Right cardiac atrium (tissue), 5 donors: ENCODE results near the gene REX1BD. TPM values are rescaled to one million over a fixed set of nuclear protein-coding genes. Genes with fewer than 3 reads are reported as not detected.

Experiments
- ATAC-seq, 2 donors: fragments of 200-7000 bp; cut with Tn5 transposase; one replicate each; pipeline versions ENCODE4 v1.8.0 to v1.9.1; 2020; ENCODE audit warnings: moderate library complexity in 2 of 2, mild to moderate bottlenecking in 1 of 2
- DNase-seq, 3 donors: peaks; one replicate each; pipeline ENCODE4 v3.0.0-alpha.2; 2020
- H3K27ac ChIP-seq: one replicate; pipeline ENCODE4 v1.5.1; 2013; ENCODE audit warnings: mild to moderate bottlenecking, low read length, control low read depth, moderate library complexity
- H3K27me3 ChIP-seq: one replicate; pipeline ENCODE4 v1.6.1; 2013; ENCODE audit not compliant: control insufficient read depth, insufficient read depth
- H3K4me1 ChIP-seq: one replicate; pipeline ENCODE4 v1.6.1; 2013; ENCODE audit warnings: low read length; ENCODE audit not compliant: control insufficient read depth, insufficient read depth
- H3K4me3 ChIP-seq: one replicate; pipeline ENCODE4 v1.5.1; 2013; ENCODE audit warnings: low read length, control low read depth
- H3K9me3 ChIP-seq: one replicate; pipeline ENCODE4 v1.6.1; 2013; ENCODE audit warnings: low read length; ENCODE audit not compliant: control insufficient read depth
- WGBS: extraction: QIAGEN DNeasy Blood & Tissue Kit; methylation state at CpG from one replicate; pipeline ENCODE4 v1.1.7; 2013; 5-methylcytosine and 5-hydroxymethylcytosine counted together
- intact Hi-C, 4 donors: fragments of 100-400 bp; cut with DNase I; formaldehyde crosslinking; loops; one replicate each; pipeline versions ENCODE4 v1.11.0 to v1.14.0; 2022 to 2023
- polyA plus RNA-seq: library from polyadenylated mRNA; stranded (reverse); fragments of 200-250 nt; gene quantifications from one replicate; pipeline ENCODE4 v1.2.3, GENCODE V29; 2013
- total RNA-seq, 4 donors: library from RNA; stranded (reverse); fragmentation: NEBNext Ultra II Directional; extraction: Animal tissue kit (Norgen Biotek cat#: 25700); gene quantifications; one replicate each; pipeline ENCODE4 v1.2.1, GENCODE V29; 2021
- donor health status: healthy with polysubstance abuse.
- donor health status: DM: no; HTN: yes; CAD: no.
- donor health status: DM: no; HTN: no; CAD: no.
- donor health status: DM: no; HTN: yes; CAD: no; lungs with severe emphysema.
- donor health status: DM: yes; HTN: yes; CAD: no.

Gene REX1BD
- total and polyA plus RNA-seq, 5 donors: 71.0 to 99.9 (median 81.2) TPM

DNA sequence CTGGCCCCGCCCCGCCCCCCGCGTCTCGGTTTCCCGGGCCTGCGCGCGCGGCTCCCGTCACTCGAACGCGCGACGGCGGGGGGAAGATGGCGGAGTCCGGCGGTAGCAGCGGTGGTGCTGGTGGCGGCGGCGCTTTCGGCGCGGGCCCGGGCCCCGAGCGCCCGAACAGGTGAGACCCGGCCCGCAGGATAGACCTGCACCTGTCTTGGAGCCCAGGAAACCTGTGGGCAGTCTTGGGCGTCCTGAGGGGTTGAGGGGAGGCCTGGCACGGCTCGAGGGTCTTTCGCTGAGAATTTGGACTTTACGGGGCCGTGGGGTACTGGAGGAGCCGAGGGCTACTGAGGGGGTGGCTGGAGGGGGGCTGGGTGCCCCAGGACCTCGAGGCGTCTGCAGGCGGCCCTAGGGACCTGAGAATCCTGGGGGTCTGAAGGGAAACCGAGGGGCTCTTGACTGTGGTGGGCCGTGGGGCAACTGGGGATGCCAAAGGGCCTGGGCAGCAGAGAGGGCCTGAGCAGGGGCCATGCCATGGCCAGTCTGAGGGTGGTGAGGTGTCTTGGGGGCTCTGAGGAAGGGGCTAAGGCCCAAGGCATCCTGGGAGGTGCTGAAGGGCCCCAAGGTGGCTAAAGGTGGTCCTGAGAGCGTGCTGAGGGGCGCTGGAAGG is 48.5 kb downstream of the REX1BD start, which contains the start of gene KLHL26:
Gene KLHL26 (plus strand): TSS at position 60 of the 661 bp plus-strand sequence. CDS start 27 bp downstream, at position 87.
- H3K27ac ChIP-seq: peak within 1 kb of the TSS; percentile 55
- H3K27me3 ChIP-seq: no peaks in the 10 kb centered on the region
- 7% methylated on average over 47 of the region's 47 CpGs for WGBS
- H3K4me3 ChIP-seq: peak within 1 kb of the TSS; percentile 75
- no peaks in the 10 kb centered on the region for H3K9me3 ChIP-seq
- peak; percentile 0 for ATAC-seq
- intact Hi-C loops: no loop called here
- no peaks in the 10 kb centered on the region for H3K4me1 ChIP-seq
- no peak for DNase-seq

DNA sequence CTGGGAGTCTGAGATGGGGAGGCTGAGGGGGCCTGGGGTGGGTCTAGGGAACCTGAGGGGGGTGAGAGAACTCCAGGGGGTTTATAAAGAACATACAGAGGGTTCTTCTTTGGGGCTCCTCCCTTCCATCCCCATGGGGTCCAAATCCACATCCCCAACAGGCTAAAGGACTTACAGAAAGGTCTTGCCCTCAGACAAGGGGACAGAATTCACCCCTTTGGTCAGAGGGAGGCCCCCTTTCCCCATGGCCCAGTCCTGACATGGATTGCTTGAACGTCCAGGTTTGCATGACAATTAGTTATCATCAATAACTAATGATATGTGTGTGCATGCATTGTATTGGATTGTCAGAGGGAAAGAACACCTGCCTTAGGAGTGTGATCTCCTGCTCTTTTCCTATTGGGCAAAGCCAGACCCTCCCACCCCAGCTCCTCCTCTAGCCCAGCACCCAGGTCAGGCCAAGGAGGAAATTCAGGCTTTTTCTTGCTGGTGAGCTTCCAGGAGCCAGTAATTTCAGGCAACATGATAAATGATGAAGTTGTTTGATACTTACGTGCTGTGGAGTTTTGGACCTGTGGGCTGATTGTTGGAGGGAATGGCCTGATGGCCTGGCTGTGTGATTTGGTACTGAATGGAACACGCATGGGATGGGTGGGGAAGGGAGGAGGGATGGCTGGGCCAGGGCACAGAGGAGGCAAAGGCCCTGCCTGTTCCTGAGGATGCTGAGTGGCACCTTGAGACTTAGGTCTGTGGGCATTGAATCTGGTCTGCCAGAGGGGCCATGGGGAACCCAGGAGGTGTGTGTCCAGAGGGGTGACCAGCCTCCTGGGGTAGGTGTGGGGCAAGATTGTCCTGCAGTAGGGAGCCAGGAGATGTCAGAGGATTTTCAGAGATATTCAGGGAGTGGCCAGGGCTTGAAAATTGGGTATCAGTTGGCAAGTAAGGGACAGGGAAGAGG is 49.4 kb downstream of the REX1BD start:
- no peaks in the 10 kb centered on the region for H3K9me3 ChIP-seq
- WGBS: 30% methylated on average over 3 of the region's 3 CpGs
- H3K27me3 ChIP-seq: no peaks in the 10 kb centered on the region
- peak overlapping the region; percentile 55 for H3K27ac ChIP-seq
- H3K4me3 ChIP-seq: peak overlapping the region; percentile 75
- intact Hi-C loops: no loop called here
- DNase-seq: no peak
- no peak for ATAC-seq
- no peaks in the 10 kb centered on the region for H3K4me1 ChIP-seq

DNA sequence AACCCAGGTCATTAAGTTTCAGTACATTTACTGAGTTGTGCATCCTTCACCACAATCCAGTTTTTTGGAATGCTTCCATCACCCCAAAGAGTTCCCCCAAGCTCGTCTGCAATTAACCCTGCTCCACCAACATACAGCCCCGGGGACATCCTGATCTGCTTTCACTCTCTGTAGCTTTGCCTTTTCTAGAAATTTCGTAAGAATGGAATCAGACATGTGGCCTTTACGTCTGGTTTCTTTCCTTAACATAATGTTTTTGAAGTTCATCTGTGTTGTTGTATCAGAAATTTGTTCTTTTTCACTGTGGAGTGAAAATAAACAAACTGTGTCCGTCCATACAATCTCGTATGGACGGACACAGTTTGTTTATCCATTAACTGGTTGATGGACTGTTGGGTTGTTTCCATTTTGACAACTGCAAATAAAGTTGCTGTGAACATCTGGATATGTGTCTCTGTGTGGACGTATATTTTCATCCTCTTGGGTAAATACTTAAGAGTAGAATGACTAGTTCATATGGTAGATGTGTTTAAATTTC is 51.2 kb downstream of the REX1BD start:
- ATAC-seq: no peak
- H3K4me1 ChIP-seq: no peaks in the 10 kb centered on the region
- no peaks in the 10 kb centered on the region for H3K27me3 ChIP-seq
- intact Hi-C loops: no loop called here
- H3K9me3 ChIP-seq: no peaks in the 10 kb centered on the region
- DNase-seq: no peak
- no peak overlapping the region for H3K27ac ChIP-seq
- 67% methylated on average over 8 of the region's 8 CpGs for WGBS
- no peak overlapping the region for H3K4me3 ChIP-seq

Other genes with a start within 250 kb of the REX1BD start
- 10 to 100 TPM; 31.3 to 42.0 (median 35.0) TPM for gene PGPEP1, start 248.2 kb upstream of the REX1BD start, total RNA-seq
- 17.4 TPM for gene PGPEP1, start 248.2 kb upstream of the REX1BD start, polyA plus RNA-seq
- under 1 TPM in 3 of 4 donors, not detected in 1; 0.50 to 0.60 (median 0.53) TPM for gene GDF15, start 202.6 kb upstream of the REX1BD start, total RNA-seq
- gene GDF15, start 202.6 kb upstream of the REX1BD start, polyA plus RNA-seq: 0.25 TPM
- gene LRRC25, start 191.2 kb upstream of the REX1BD start, total RNA-seq: 1 to 10 TPM; 3.1 to 4.3 (median 3.7) TPM
- gene LRRC25, start 191.2 kb upstream of the REX1BD start, polyA plus RNA-seq: 1.5 TPM
- gene SSBP4, start 169.4 kb upstream of the REX1BD start, total RNA-seq: 10 to 100 TPM; 32.7 to 40.0 (median 37.8) TPM
- gene SSBP4, start 169.4 kb upstream of the REX1BD start, polyA plus RNA-seq: 36.2 TPM
- gene ISYNA1, start 150.7 kb upstream of the REX1BD start, total RNA-seq: 10 to 100 TPM; 36.9 to 55.4 (median 45.3) TPM
- gene ISYNA1, start 150.7 kb upstream of the REX1BD start, polyA plus RNA-seq: 50.7 TPM
- 10 to 100 TPM; 12.6 to 19.0 (median 14.0) TPM for gene ELL, start 66.7 kb upstream of the REX1BD start, total RNA-seq
- gene ELL, start 66.7 kb upstream of the REX1BD start, polyA plus RNA-seq: 9.3 TPM
- 100 to 1,000 TPM; 204 to 236 (median 213) TPM for gene FKBP8, start 45.2 kb upstream of the REX1BD start, total RNA-seq
- gene FKBP8, start 45.2 kb upstream of the REX1BD start, polyA plus RNA-seq: 285 TPM
- 10 to 100 TPM; 47.8 to 55.4 (median 52.2) TPM for gene KXD1, start 30.9 kb upstream of the REX1BD start, total RNA-seq
- 49.0 TPM for gene KXD1, start 30.9 kb upstream of the REX1BD start, polyA plus RNA-seq
- 100 to 1,000 TPM; 712 to 793 (median 725) TPM for gene UBA52, start 16.9 kb upstream of the REX1BD start, total RNA-seq
- 622 TPM for gene UBA52, start 16.9 kb upstream of the REX1BD start, polyA plus RNA-seq
- gene CRLF1, start 18.0 kb downstream of the REX1BD start, total RNA-seq: 10 to 100 TPM in 3 of 4 donors, 1 to 10 TPM in 1; 7.2 to 64.0 (median 38.8) TPM
- 79.6 TPM for gene CRLF1, start 18.0 kb downstream of the REX1BD start, polyA plus RNA-seq
- 1 to 10 TPM; 2.2 to 5.9 (median 4.0) TPM for gene TMEM59L, start 24.1 kb downstream of the REX1BD start, total RNA-seq
- gene TMEM59L, start 24.1 kb downstream of the REX1BD start, polyA plus RNA-seq: 4.8 TPM
- 10 to 100 TPM in 1 of 4 donors, 1 to 10 TPM in 3; 8.9 to 14.4 (median 9.3) TPM for gene KLHL26, start 48.2 kb downstream of the REX1BD start, total RNA-seq
- 5.1 TPM for gene KLHL26, start 48.2 kb downstream of the REX1BD start, polyA plus RNA-seq
- gene CRTC1, start 94.9 kb downstream of the REX1BD start, total RNA-seq: 10 to 100 TPM in 3 of 4 donors, 1 to 10 TPM in 1; 9.2 to 15.1 (median 13.6) TPM
- gene CRTC1, start 94.9 kb downstream of the REX1BD start, polyA plus RNA-seq: 9.5 TPM
- gene COMP, start 202.5 kb downstream of the REX1BD start, total RNA-seq: 10 to 100 TPM in 1 of 4 donors, 1 to 10 TPM in 3; 1.5 to 13.7 (median 4.7) TPM
- gene COMP, start 202.5 kb downstream of the REX1BD start, polyA plus RNA-seq: 2.2 TPM
- gene UPF1, start 243.2 kb downstream of the REX1BD start, total RNA-seq: 10 to 100 TPM; 35.2 to 40.0 (median 36.8) TPM
- gene UPF1, start 243.2 kb downstream of the REX1BD start, polyA plus RNA-seq: 31.4 TPM